Measurements from ENCODE around the gene GRXCR2. TPM values are rescaled to one million over a fixed set of nuclear protein-coding genes. Genes with fewer than 3 reads are reported as not detected.
"Not testable (repeated sequence)": the region's sequence is repeated elsewhere in the genome, so short reads cannot be mapped to it uniquely, and the experiment has no call there.

Gene GRXCR2
- total RNA-seq, result 1 to 10 TPM in 1 of 2 donors, under 1 TPM in 1; 0.60 to 1.9 TPM
- long read RNA-seq, result 0 reads

GRCh38 chr5:145872914-145873313, at the start of gene GRXCR2:
Gene GRXCR2, minus strand, starts transcription at chr5:145873014. Its CDS starts 46 bp downstream, at chr5:145872968.
- intact Hi-C loops (cut with DNase I), result no loop called here
- DNase-seq (no peak), ATAC-seq (no peak)

- intact Hi-C loops (cut with DNase I), result no loop called here
- peak; percentile 21 to 60 for ATAC-seq
- no peak for DNase-seq
Observed at GRCh38 chr5:145922059-145922458, 49.2 kb upstream of the GRXCR2 start.

GRCh38 chr5:145921211-145921610, 48.4 kb upstream of the GRXCR2 start:
- intact Hi-C loops (cut with DNase I), result no loop called here
- DNase-seq (no peak), ATAC-seq (no peak)

- ATAC-seq (no peak), DNase-seq (no peak)
- intact Hi-C loops (cut with DNase I), result no loop called here
Observed at GRCh38 chr5:145920542-145921210, 47.9 kb upstream of the GRXCR2 start.

GRCh38 chr5:145919413-145919812, 46.6 kb upstream of the GRXCR2 start:
- intact Hi-C loops (cut with DNase I), result no loop called here
- no peak for ATAC-seq
- DNase-seq, result no peak

GRCh38 chr5:145918397-145918796, 45.6 kb upstream of the GRXCR2 start:
- no peak for ATAC-seq
- no peak for DNase-seq

GRCh38 chr5:145917288-145917687, 44.5 kb upstream of the GRXCR2 start:
- intact Hi-C loops (cut with DNase I), result no loop called here
- peak; percentile 47 to 89 for ATAC-seq
- no peak for DNase-seq

More at GRCh38 chr5:145918397-145918796, 45.6 kb upstream of the GRXCR2 start:
- intact Hi-C loops (cut with DNase I), result no loop called here

GRCh38 chr5:145915970-145916638, 43.3 kb upstream of the GRXCR2 start:
- ATAC-seq (no peak), DNase-seq (no peak)
- intact Hi-C loops (cut with DNase I), result no loop called here

- intact Hi-C loops (cut with DNase I), result no loop called here
- DNase-seq, result no peak
- ATAC-seq, result no peak
Observed at GRCh38 chr5:145913701-145914100, 40.9 kb upstream of the GRXCR2 start.

- intact Hi-C loops (cut with DNase I), result no loop called here
Observed at GRCh38 chr5:145912594-145912993, 39.8 kb upstream of the GRXCR2 start.

GRCh38 chr5:145912019-145912418, 39.2 kb upstream of the GRXCR2 start:
- ATAC-seq, result no peak
- no peak for DNase-seq
- intact Hi-C loops (cut with DNase I), result no loop called here

More at GRCh38 chr5:145912594-145912993, 39.8 kb upstream of the GRXCR2 start:
- ATAC-seq (no peak), DNase-seq (no peak)

- DNase-seq, result no peak
- intact Hi-C loops (cut with DNase I), result no loop called here
- no peak for ATAC-seq
Observed at GRCh38 chr5:145911164-145911563, 38.4 kb upstream of the GRXCR2 start.

GRCh38 chr5:145908206-145908960, 35.6 kb upstream of the GRXCR2 start:
- intact Hi-C loops (cut with DNase I), result no loop called here
- DNase-seq, result no peak
- ATAC-seq, result no peak

- no peak for DNase-seq
- intact Hi-C loops (cut with DNase I), result no loop called here
- ATAC-seq, result no peak
Observed at GRCh38 chr5:145906401-145906800, 33.6 kb upstream of the GRXCR2 start.

- intact Hi-C loops (cut with DNase I), result no loop called here
- DNase-seq, result no peak
- ATAC-seq, result no peak
Observed at GRCh38 chr5:145904743-145905142, 31.9 kb upstream of the GRXCR2 start.

GRCh38 chr5:145903867-145904266, 31.1 kb upstream of the GRXCR2 start:
- intact Hi-C loops (cut with DNase I), result no loop called here
- ATAC-seq (no peak), DNase-seq (no peak)

- intact Hi-C loops (cut with DNase I), result no loop called here
- DNase-seq (no peak), ATAC-seq (no peak)
Observed at GRCh38 chr5:145903113-145903512, 30.3 kb upstream of the GRXCR2 start.

GRCh38 chr5:145902421-145902820, 29.6 kb upstream of the GRXCR2 start:
- DNase-seq (no peak), ATAC-seq (no peak)
- intact Hi-C loops (cut with DNase I), result no loop called here

GRCh38 chr5:145898171-145898570, 25.4 kb upstream of the GRXCR2 start:
- ATAC-seq (no peak), DNase-seq (no peak)
- intact Hi-C loops (cut with DNase I), result no loop called here

- intact Hi-C loops (cut with DNase I); DNase-seq; ATAC-seq: not testable (repeated sequence)
Observed at GRCh38 chr5:145891378-145891777, 18.6 kb upstream of the GRXCR2 start.
